Karpas-422 (cell line): ENCODE data around the gene PTPRG. TPM values are rescaled to one million over a fixed set of nuclear protein-coding genes. Genes with fewer than 3 reads are reported as not detected.
A peak's percentile ranks its signal among the peaks of the same experiment; 100 is the strongest.

Experiments used
- DNase-seq: peaks from one replicate; pipeline ENCODE4 v3.0.0-alpha.2; 2015
- H2AFZ ChIP-seq: fragments of 200-600 bp; sonication (generic); 2 replicates; pipeline ENCODE4 v1.6.1; 2014; ENCODE audit warnings: antibody characterized with exemption, low read length, mixed read lengths
- H3K27ac ChIP-seq: fragments of 200-600 bp; sonication (generic); 2 replicates; pipeline ENCODE4 v1.5.1; 2014; ENCODE audit warnings: mild to moderate bottlenecking, low read length, moderate library complexity
- H3K27me3 ChIP-seq: fragments of 200-600 bp; sonication (generic); 2 replicates; pipeline ENCODE4 v1.6.1; 2014; ENCODE audit warnings: low read length, mixed read lengths
- H3K36me3 ChIP-seq: fragments of 200-600 bp; sonication (generic); 2 replicates; pipeline ENCODE4 v1.6.1; 2014; ENCODE audit warnings: low read length, mixed read lengths; ENCODE audit not compliant: insufficient read depth
- H3K4me1 ChIP-seq: fragments of 200-600 bp; sonication (generic); 2 replicates; pipeline ENCODE4 v1.6.1; 2014; ENCODE audit warnings: mild to moderate bottlenecking, low read length, mixed read lengths
- H3K4me2 ChIP-seq: fragments of 200-600 bp; sonication (generic); 2 replicates; pipeline ENCODE4 v1.6.1; 2014; ENCODE audit warnings: low read length, low read depth, mild to moderate bottlenecking; ENCODE audit not compliant: poor library complexity, severe bottlenecking
- H3K4me3 ChIP-seq: fragments of 200-600 bp; sonication (generic); 2 replicates; pipeline ENCODE4 v1.5.1; 2014; ENCODE audit warnings: mild to moderate bottlenecking, antibody characterized with exemption, low read length, mixed read lengths
- H3K79me2 ChIP-seq: fragments of 200-600 bp; sonication (generic); 2 replicates; pipeline ENCODE4 v1.6.1; 2014; ENCODE audit warnings: mild to moderate bottlenecking, low read length, mixed read lengths
- H3K9ac ChIP-seq: fragments of 200-600 bp; sonication (generic); 2 replicates; pipeline ENCODE4 v1.6.0; 2014; ENCODE audit warnings: low read length
- H3K9me2 ChIP-seq: fragments of 200-600 bp; sonication (generic), shearing (Covaris generic); replicated peaks from 2 replicates; pipeline ENCODE4 v1.6.0; 2014; ENCODE audit warnings: mild to moderate bottlenecking, low read length, moderate library complexity; ENCODE audit not compliant: insufficient read depth
- H3K9me3 ChIP-seq: fragments of 300-700, 200-600 bp; sonication (generic); 2 replicates; pipeline ENCODE4 v1.6.1; 2014; ENCODE audit warnings: low read length, mixed read lengths
- H4K20me1 ChIP-seq: fragments of 200-600 bp; sonication (generic); 2 replicates; pipeline ENCODE4 v1.6.1; 2014; ENCODE audit warnings: mild to moderate bottlenecking, antibody characterized with exemption, low read length, low read depth; ENCODE audit not compliant: insufficient read depth
- total RNA-seq: library from RNA; depleted of rRNA; stranded (reverse); fragments of >200 nt; shearing (Covaris generic); gene quantifications from 2 replicates; pipeline ENCODE4 v1.2.3, GENCODE V29; 2014; ENCODE audit warnings: low replicate concordance

Gene PTPRG
- total RNA-seq, 1 experiment from 2014 or later, result not detected

DNA sequence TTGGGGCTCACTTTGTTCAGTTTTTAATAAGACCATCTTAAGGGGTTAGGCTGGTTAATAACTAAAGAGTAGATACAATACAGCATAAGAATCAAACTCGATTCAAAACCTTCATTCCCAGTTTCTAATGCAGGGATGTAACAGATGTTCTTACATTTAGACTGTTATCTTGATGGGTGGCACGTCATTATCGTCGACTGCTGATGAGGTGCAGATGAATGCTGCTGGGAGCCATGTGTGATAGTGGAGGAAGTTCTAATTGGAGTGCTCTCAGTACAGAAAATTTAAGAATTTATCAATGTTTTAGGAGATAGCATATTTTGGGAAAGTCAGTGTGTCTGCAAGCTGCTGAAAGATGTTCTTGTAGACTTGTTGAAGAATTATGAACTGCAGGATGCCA is 331.5 kb downstream of the PTPRG start:
- H2AFZ ChIP-seq, result no peak overlapping the region
- no peak overlapping the region for H3K9ac ChIP-seq
- H3K4me3 ChIP-seq, result no peak overlapping the region
- DNase-seq, result no peak
- H3K27ac ChIP-seq, result no peak overlapping the region
- no peak overlapping the region for H3K4me2 ChIP-seq
- H4K20me1 ChIP-seq, result no peaks in the 10 kb centered on the region
- no peaks in the 10 kb centered on the region for H3K9me3 ChIP-seq
- peaks cover 17% of the 10 kb centered on the region for H3K4me1 ChIP-seq
- no peaks in the 10 kb centered on the region for H3K27me3 ChIP-seq
- no peaks in the 10 kb centered on the region for H3K79me2 ChIP-seq
- H3K36me3 ChIP-seq, result no peaks in the 10 kb centered on the region
- no peaks in the 10 kb centered on the region for H3K9me2 ChIP-seq

GRCh38 chr3:61893840-61894566 is 332.6 kb downstream of the PTPRG start:
- Histone ChIP-seq H3K36me3 (no peaks in the 10 kb centered on the region), H3K9me2 (no peaks in the 10 kb centered on the region), H2AFZ (no peak overlapping the region), H4K20me1 (no peaks in the 10 kb centered on the region), H3K4me2 (no peak overlapping the region), H3K79me2 (no peaks in the 10 kb centered on the region), H3K4me3 (no peak overlapping the region), H3K27me3 (no peaks in the 10 kb centered on the region), H3K27ac (peak overlapping the region; percentile 73), H3K4me1 (peaks cover 17% of the 10 kb centered on the region), H3K9ac (no peak overlapping the region), H3K9me3 (no peaks in the 10 kb centered on the region)
- DNase-seq, result no peak

DNA sequence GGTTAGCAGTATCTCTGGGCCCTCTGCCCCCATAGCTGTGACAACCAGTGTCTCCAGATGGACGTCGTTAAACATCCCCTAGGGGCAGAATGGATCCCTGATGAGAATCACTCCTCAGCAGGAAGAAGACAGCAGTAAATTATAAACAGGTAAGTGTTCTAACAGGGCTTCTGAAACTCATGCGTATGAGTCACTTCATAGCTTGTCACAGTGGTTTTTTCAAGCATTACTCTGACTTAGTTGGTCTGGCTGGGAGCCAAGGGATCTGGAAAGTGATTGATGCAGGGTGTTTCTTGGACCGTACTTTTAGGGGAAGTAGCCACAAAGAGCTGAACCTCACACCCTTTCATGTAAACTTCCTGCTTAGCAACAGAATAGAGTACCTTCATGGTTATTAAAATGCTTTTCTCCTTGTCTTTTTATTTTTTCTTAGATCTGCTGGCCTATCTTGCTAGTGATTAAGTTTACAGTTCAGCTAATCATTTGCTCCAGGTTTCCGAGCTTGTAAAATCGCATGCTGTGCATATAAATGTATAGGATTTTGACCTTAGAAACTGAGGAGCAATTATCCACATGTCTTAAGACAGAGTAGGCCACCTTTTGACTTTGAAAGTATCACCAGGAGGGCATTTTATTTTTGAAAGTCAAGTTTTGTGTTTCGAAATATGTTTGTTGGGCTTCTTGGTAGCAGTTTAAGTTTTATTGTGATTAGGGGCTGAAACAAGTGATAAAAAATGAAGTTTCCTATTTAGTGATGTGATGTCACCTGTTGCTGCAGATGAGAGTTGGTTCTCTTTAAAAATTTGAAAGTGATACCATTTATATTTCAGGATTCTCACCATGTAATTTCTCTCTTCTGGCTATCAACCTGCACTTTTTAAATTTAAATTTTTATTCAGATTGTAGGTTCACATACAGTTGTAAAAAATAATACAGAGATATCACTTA is 333.9 kb downstream of the PTPRG start:
- Histone ChIP-seq H4K20me1 (no peaks in the 10 kb centered on the region), H3K9me2 (no peaks in the 10 kb centered on the region), H3K9ac (no peak overlapping the region), H3K27me3 (no peaks in the 10 kb centered on the region), H3K4me3 (no peak overlapping the region), H3K27ac (peak overlapping the region; percentile 73), H3K9me3 (no peaks in the 10 kb centered on the region), H3K4me2 (peak overlapping the region; percentile 22), H3K4me1 (peaks cover 14% of the 10 kb centered on the region), H2AFZ (no peak overlapping the region), H3K79me2 (no peaks in the 10 kb centered on the region), H3K36me3 (no peaks in the 10 kb centered on the region)
- DNase-seq, result peak; percentile 88

- no peak overlapping the region for H2AFZ ChIP-seq
- no peaks in the 10 kb centered on the region for H3K27me3 ChIP-seq
- no peak overlapping the region for H3K27ac ChIP-seq
- no peaks in the 10 kb centered on the region for H3K36me3 ChIP-seq
- H3K9me3 ChIP-seq, result no peaks in the 10 kb centered on the region
- H3K9ac ChIP-seq, result no peak overlapping the region
- H3K9me2 ChIP-seq, result no peaks in the 10 kb centered on the region
- DNase-seq, result no peak
- H3K4me3 ChIP-seq, result no peak overlapping the region
- peaks cover 14% of the 10 kb centered on the region for H3K4me1 ChIP-seq
- no peaks in the 10 kb centered on the region for H3K79me2 ChIP-seq
- H4K20me1 ChIP-seq, result no peaks in the 10 kb centered on the region
- H3K4me2 ChIP-seq, result no peak overlapping the region
Observed at GRCh38 chr3:61896251-61896650, 334.9 kb downstream of the PTPRG start.

DNA sequence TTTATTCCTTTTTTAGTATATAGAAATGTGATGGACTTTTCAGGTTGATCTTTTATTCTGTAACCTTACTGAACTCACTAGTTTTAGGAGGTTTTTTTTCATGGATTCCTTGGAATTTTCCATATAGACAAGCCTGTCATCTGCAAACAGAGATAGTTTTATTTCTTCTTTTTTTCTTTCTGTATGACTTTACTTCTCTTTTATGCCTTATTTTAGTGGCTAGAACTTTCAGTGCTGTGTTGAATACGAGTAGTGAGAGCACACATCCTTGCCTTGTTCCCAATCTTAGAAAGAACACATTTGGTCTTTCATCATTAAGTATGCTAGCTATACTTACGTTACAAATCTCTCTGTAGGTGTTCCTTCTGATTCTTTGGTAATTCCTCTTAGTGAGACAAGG is 336.5 kb downstream of the PTPRG start:
- Histone ChIP-seq H3K4me2 (no peak overlapping the region), H3K27ac (no peak overlapping the region), H2AFZ (no peak overlapping the region), H3K9ac (no peak overlapping the region), H3K9me2 (no peaks in the 10 kb centered on the region), H3K27me3 (no peaks in the 10 kb centered on the region), H4K20me1 (no peaks in the 10 kb centered on the region), H3K4me1 (peaks cover 14% of the 10 kb centered on the region), H3K4me3 (no peak overlapping the region), H3K79me2 (no peaks in the 10 kb centered on the region), H3K36me3 (no peaks in the 10 kb centered on the region), H3K9me3 (no peaks in the 10 kb centered on the region)
- no peak for DNase-seq

- no peak overlapping the region for H2AFZ ChIP-seq
- H3K36me3 ChIP-seq, result no peaks in the 10 kb centered on the region
- no peaks in the 10 kb centered on the region for H3K9me3 ChIP-seq
- H4K20me1 ChIP-seq, result no peaks in the 10 kb centered on the region
- no peak overlapping the region for H3K4me2 ChIP-seq
- H3K9me2 ChIP-seq, result no peaks in the 10 kb centered on the region
- no peak overlapping the region for H3K27ac ChIP-seq
- H3K4me3 ChIP-seq, result no peak overlapping the region
- H3K79me2 ChIP-seq, result no peaks in the 10 kb centered on the region
- no peaks in the 10 kb centered on the region for H3K27me3 ChIP-seq
- H3K4me1 ChIP-seq, result peaks cover 18% of the 10 kb centered on the region
- DNase-seq, result no peak
- H3K9ac ChIP-seq, result no peak overlapping the region
Observed at GRCh38 chr3:61899700-61900462, 338.5 kb downstream of the PTPRG start.

DNA sequence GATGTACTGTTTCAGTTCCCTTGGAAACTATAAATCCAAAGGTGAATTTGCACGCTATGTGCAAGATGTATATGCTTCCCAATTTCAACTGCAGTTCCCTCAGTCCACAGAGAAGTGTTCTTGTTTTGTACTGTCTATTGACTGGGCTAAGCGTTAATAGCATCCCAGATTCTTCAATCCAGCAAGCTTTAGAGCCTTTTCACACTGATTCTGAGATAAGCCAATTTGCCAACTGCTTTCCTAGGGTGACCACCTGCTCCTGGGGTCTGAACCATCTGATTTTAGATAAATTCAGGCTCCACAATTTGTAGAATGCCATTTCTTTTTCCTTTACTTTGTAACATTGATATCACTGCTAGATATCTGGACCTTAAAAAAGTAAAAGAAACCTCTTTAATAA is 340.1 kb downstream of the PTPRG start:
- H3K4me3 ChIP-seq, result no peak overlapping the region
- H4K20me1 ChIP-seq, result no peaks in the 10 kb centered on the region
- peaks cover 9% of the 10 kb centered on the region for H3K4me1 ChIP-seq
- no peaks in the 10 kb centered on the region for H3K79me2 ChIP-seq
- H3K4me2 ChIP-seq, result no peak overlapping the region
- H3K27me3 ChIP-seq, result no peaks in the 10 kb centered on the region
- H3K27ac ChIP-seq, result no peak overlapping the region
- H3K9me2 ChIP-seq, result no peaks in the 10 kb centered on the region
- no peak for DNase-seq
- H3K9me3 ChIP-seq, result no peaks in the 10 kb centered on the region
- no peaks in the 10 kb centered on the region for H3K36me3 ChIP-seq
- no peak overlapping the region for H2AFZ ChIP-seq
- no peak overlapping the region for H3K9ac ChIP-seq

DNA sequence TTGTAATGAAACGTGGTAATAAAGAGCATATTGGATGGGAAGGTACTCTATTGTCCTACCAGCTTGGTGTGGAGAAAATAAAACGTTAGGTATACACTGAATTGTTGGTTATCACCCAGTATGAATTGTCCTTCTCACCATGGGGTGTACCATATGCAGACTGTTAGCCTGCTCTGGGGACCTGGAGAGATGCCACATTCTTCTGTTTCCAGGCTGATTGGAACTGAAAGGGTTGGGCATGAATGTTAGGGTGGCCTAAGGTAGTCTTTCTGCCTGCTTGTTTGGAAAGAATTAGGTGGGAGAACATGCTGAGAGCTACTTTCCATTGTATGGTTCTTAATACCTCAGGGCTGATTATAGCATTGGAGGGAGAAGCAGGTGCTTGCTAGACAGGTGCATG is 340.6 kb downstream of the PTPRG start:
- Histone ChIP-seq H3K4me1 (peaks cover 9% of the 10 kb centered on the region), H2AFZ (no peak overlapping the region), H3K9me3 (no peaks in the 10 kb centered on the region), H3K9ac (no peak overlapping the region), H3K4me3 (no peak overlapping the region), H3K4me2 (no peak overlapping the region), H3K27ac (no peak overlapping the region), H3K79me2 (no peaks in the 10 kb centered on the region), H3K9me2 (no peaks in the 10 kb centered on the region), H4K20me1 (no peaks in the 10 kb centered on the region), H3K27me3 (no peaks in the 10 kb centered on the region), H3K36me3 (no peaks in the 10 kb centered on the region)
- DNase-seq, result no peak
